Measurements from ENCODE around the gene GPATCH4.

Gene GPATCH4

DNA sequence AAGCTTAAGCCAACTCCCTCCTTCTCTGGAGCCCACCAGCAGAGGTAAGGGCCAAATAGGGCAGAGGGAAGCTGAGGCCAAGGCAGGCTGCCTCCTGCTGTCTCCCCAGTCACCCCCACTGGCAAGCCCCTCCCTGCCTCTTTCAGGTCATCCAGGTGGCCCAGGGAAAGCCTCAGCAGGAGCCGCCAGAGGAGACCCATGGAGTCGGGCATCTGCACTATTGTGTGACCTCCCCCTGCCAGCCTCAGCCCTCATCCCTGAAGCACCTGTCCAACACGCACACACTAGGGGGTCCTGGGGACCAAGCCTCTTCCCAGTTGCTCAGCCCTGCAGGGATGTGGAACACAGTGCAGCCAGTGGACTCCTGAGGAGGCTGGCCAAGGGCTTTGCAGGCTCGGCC, 15.0 kb downstream of the GPATCH4 start:
- Histone ChIP-seq H3K27ac (ENCODE audit: low read depth, low read length) (no peak overlapping the region), H4K12ac (ENCODE audit: low read depth, low read length) (no peak overlapping the region), H3K79me2 (ENCODE audit: control insufficient read depth, insufficient read depth, low read length, poor library complexity) (no peaks in the 10 kb centered on the region), H2BK120ac (ENCODE audit: insufficient read depth, low read length, poor library complexity) (no peak overlapping the region), H3K4me2 (ENCODE audit: low read length) (no peak overlapping the region), H4K91ac (ENCODE audit: low read depth, low read length) (no peak overlapping the region), H2AK5ac (ENCODE audit: low read length) (no peak overlapping the region), H3K36me3 (ENCODE audit: control insufficient read depth in 1 of 2, insufficient read depth in 2 of 2, low read length in 2 of 2) (no peaks in the 10 kb centered on the region), H3K4me3 (ENCODE audit: low read depth, low read length) (no peak overlapping the region), H4K8ac (ENCODE audit: low read depth, low read length) (no peak overlapping the region), H3K18ac (ENCODE audit: low read length) (no peak overlapping the region), H3K23ac (ENCODE audit: low read length) (no peak overlapping the region), H3K14ac (ENCODE audit: low read length) (no peak overlapping the region), H3K27me3 (ENCODE audit: insufficient read depth, low read length) (no peaks in the 10 kb centered on the region), H3K9me3 (ENCODE audit: insufficient read depth, low read depth, low read length) (no peaks in the 10 kb centered on the region), H2BK12ac (ENCODE audit: low read length) (no peak overlapping the region), H3K4me1 (ENCODE audit: control insufficient read depth in 1 of 2, insufficient read depth in 2 of 2, low read length in 2 of 2) (peaks cover 0 to 1% of the 10 kb centered on the region in 2 experiments), H3K9ac (ENCODE audit: low read length) (no peak overlapping the region), H3K4ac (ENCODE audit: low read depth, low read length) (no peak overlapping the region), H3K79me1 (ENCODE audit: low read length) (peaks cover under 1% of the 10 kb centered on the region), H2AFZ (ENCODE audit: insufficient read depth, low read length, poor library complexity) (no peak overlapping the region), H2BK5ac (ENCODE audit: low read depth, low read length, poor library complexity) (no peak overlapping the region)
- no CpG with 5 or more reads among the region's 4 CpGs for WGBS (ENCODE audit: extremely low coverage, insufficient coverage, insufficient read length)
- DNase-seq: no peak

GRCh38 chr1:156584813-156585212, 16.5 kb downstream of the GPATCH4 start:
- DNase-seq: peak in 1 of 2 donors; percentile 7
- H2BK120ac ChIP-seq (ENCODE audit: insufficient read depth, low read length, poor library complexity): no peak overlapping the region
- no peaks in the 10 kb centered on the region for H3K9me3 ChIP-seq (ENCODE audit: insufficient read depth, low read depth, low read length)
- H3K14ac ChIP-seq (ENCODE audit: low read length): no peak overlapping the region
- H3K36me3 ChIP-seq (ENCODE audit: control insufficient read depth in 1 of 2, insufficient read depth in 2 of 2, low read length in 2 of 2): no peaks in the 10 kb centered on the region
- H2BK5ac ChIP-seq (ENCODE audit: low read depth, low read length, poor library complexity): no peak overlapping the region
- H2AK5ac ChIP-seq (ENCODE audit: low read length): no peak overlapping the region
- no peak overlapping the region for H3K27ac ChIP-seq (ENCODE audit: low read depth, low read length)
- no peaks in the 10 kb centered on the region for H3K27me3 ChIP-seq (ENCODE audit: insufficient read depth, low read length)
- no peak overlapping the region for H2BK12ac ChIP-seq (ENCODE audit: low read length)
- no peak overlapping the region for H4K91ac ChIP-seq (ENCODE audit: low read depth, low read length)
- H3K79me1 ChIP-seq (ENCODE audit: low read length): no peaks in the 10 kb centered on the region
- H3K9ac ChIP-seq (ENCODE audit: low read length): no peak overlapping the region
- no peak overlapping the region for H3K18ac ChIP-seq (ENCODE audit: low read length)
- WGBS (ENCODE audit: extremely low coverage, insufficient coverage, insufficient read length): no CpG with 5 or more reads among the region's 11 CpGs
- H3K23ac ChIP-seq (ENCODE audit: low read length): no peak overlapping the region
- H3K4me2 ChIP-seq (ENCODE audit: low read length): no peak overlapping the region
- no peaks in the 10 kb centered on the region for H3K79me2 ChIP-seq (ENCODE audit: control insufficient read depth, insufficient read depth, low read length, poor library complexity)
- no peak overlapping the region for H4K8ac ChIP-seq (ENCODE audit: low read depth, low read length)
- no peak overlapping the region for H4K12ac ChIP-seq (ENCODE audit: low read depth, low read length)
- H2AFZ ChIP-seq (ENCODE audit: insufficient read depth, low read length, poor library complexity): no peak overlapping the region
- H3K4me1 ChIP-seq (ENCODE audit: control insufficient read depth in 1 of 2, insufficient read depth in 2 of 2, low read length in 2 of 2): no peaks in the 10 kb centered on the region
- no peak overlapping the region for H3K4me3 ChIP-seq (ENCODE audit: low read depth, low read length)
- H3K4ac ChIP-seq (ENCODE audit: low read depth, low read length): no peak overlapping the region

GRCh38 chr1:156583821-156584622, 17.3 kb downstream of the GPATCH4 start:
- H4K12ac ChIP-seq (ENCODE audit: low read depth, low read length): no peak overlapping the region
- H3K23ac ChIP-seq (ENCODE audit: low read length): no peak overlapping the region
- H3K27me3 ChIP-seq (ENCODE audit: insufficient read depth, low read length): no peaks in the 10 kb centered on the region
- no peak overlapping the region for H2BK5ac ChIP-seq (ENCODE audit: low read depth, low read length, poor library complexity)
- peak; percentile 67 to 93 for DNase-seq
- no peak overlapping the region for H2AK5ac ChIP-seq (ENCODE audit: low read length)
- H3K27ac ChIP-seq (ENCODE audit: low read depth, low read length): no peak overlapping the region
- no peak overlapping the region for H2BK120ac ChIP-seq (ENCODE audit: insufficient read depth, low read length, poor library complexity)
- H3K4ac ChIP-seq (ENCODE audit: low read depth, low read length): no peak overlapping the region
- no peaks in the 10 kb centered on the region for H3K9me3 ChIP-seq (ENCODE audit: insufficient read depth, low read depth, low read length)
- H2AFZ ChIP-seq (ENCODE audit: insufficient read depth, low read length, poor library complexity): no peak overlapping the region
- H3K79me1 ChIP-seq (ENCODE audit: low read length): no peaks in the 10 kb centered on the region
- H3K36me3 ChIP-seq (ENCODE audit: control insufficient read depth in 1 of 2, insufficient read depth in 2 of 2, low read length in 2 of 2): no peaks in the 10 kb centered on the region
- no CpG with 5 or more reads among the region's 20 CpGs for WGBS (ENCODE audit: extremely low coverage, insufficient coverage, insufficient read length)
- no peak overlapping the region for H3K14ac ChIP-seq (ENCODE audit: low read length)
- no peaks in the 10 kb centered on the region for H3K79me2 ChIP-seq (ENCODE audit: control insufficient read depth, insufficient read depth, low read length, poor library complexity)
- H3K4me1 ChIP-seq (ENCODE audit: control insufficient read depth in 1 of 2, insufficient read depth in 2 of 2, low read length in 2 of 2): no peaks in the 10 kb centered on the region
- no peak overlapping the region for H3K9ac ChIP-seq (ENCODE audit: low read length)
- H4K8ac ChIP-seq (ENCODE audit: low read depth, low read length): no peak overlapping the region
- no peak overlapping the region for H2BK12ac ChIP-seq (ENCODE audit: low read length)
- H4K91ac ChIP-seq (ENCODE audit: low read depth, low read length): no peak overlapping the region
- no peak overlapping the region for H3K4me2 ChIP-seq (ENCODE audit: low read length)
- H3K4me3 ChIP-seq (ENCODE audit: low read depth, low read length): no peak overlapping the region
- H3K18ac ChIP-seq (ENCODE audit: low read length): no peak overlapping the region

- H3K4me3 ChIP-seq (ENCODE audit: low read depth, low read length): no peak overlapping the region
- H3K36me3 ChIP-seq (ENCODE audit: control insufficient read depth in 1 of 2, insufficient read depth in 2 of 2, low read length in 2 of 2): no peaks in the 10 kb centered on the region
- no peaks in the 10 kb centered on the region for H3K9me3 ChIP-seq (ENCODE audit: insufficient read depth, low read depth, low read length)
- no peak overlapping the region for H2AK5ac ChIP-seq (ENCODE audit: low read length)
- no peak overlapping the region for H2BK5ac ChIP-seq (ENCODE audit: low read depth, low read length, poor library complexity)
- H3K4me2 ChIP-seq (ENCODE audit: low read length): no peak overlapping the region
- H4K8ac ChIP-seq (ENCODE audit: low read depth, low read length): no peak overlapping the region
- H3K23ac ChIP-seq (ENCODE audit: low read length): no peak overlapping the region
- H3K4ac ChIP-seq (ENCODE audit: low read depth, low read length): no peak overlapping the region
- no peaks in the 10 kb centered on the region for H3K4me1 ChIP-seq (ENCODE audit: control insufficient read depth in 1 of 2, insufficient read depth in 2 of 2, low read length in 2 of 2)
- no CpG with 5 or more reads among the region's 9 CpGs for WGBS (ENCODE audit: extremely low coverage, insufficient coverage, insufficient read length)
- no peak overlapping the region for H4K12ac ChIP-seq (ENCODE audit: low read depth, low read length)
- no peaks in the 10 kb centered on the region for H3K27me3 ChIP-seq (ENCODE audit: insufficient read depth, low read length)
- no peaks in the 10 kb centered on the region for H3K79me2 ChIP-seq (ENCODE audit: control insufficient read depth, insufficient read depth, low read length, poor library complexity)
- H4K91ac ChIP-seq (ENCODE audit: low read depth, low read length): no peak overlapping the region
- no peak overlapping the region for H3K18ac ChIP-seq (ENCODE audit: low read length)
- no peak overlapping the region for H2BK120ac ChIP-seq (ENCODE audit: insufficient read depth, low read length, poor library complexity)
- H2BK12ac ChIP-seq (ENCODE audit: low read length): no peak overlapping the region
- DNase-seq: no peak
- no peak overlapping the region for H3K14ac ChIP-seq (ENCODE audit: low read length)
- H2AFZ ChIP-seq (ENCODE audit: insufficient read depth, low read length, poor library complexity): no peak overlapping the region
- no peak overlapping the region for H3K9ac ChIP-seq (ENCODE audit: low read length)
- no peaks in the 10 kb centered on the region for H3K79me1 ChIP-seq (ENCODE audit: low read length)
- H3K27ac ChIP-seq (ENCODE audit: low read depth, low read length): no peak overlapping the region
Observed at GRCh38 chr1:156582388-156583017, 18.8 kb downstream of the GPATCH4 start.
